ENCODE measurements around the gene FAM163B.

GRCh38 chr9:133601746-133602145 is 7.4 kb downstream of the FAM163B start:
- no peak for TF ChIP-seq POLR2A (IDR thresholded peaks at IDR 0.05)
- TF ChIP-seq CTCF (IDR thresholded peaks at IDR 0.05), result no peak
